ENCODE measurements around the gene TTC16.

The TTC16 gene

DNA sequence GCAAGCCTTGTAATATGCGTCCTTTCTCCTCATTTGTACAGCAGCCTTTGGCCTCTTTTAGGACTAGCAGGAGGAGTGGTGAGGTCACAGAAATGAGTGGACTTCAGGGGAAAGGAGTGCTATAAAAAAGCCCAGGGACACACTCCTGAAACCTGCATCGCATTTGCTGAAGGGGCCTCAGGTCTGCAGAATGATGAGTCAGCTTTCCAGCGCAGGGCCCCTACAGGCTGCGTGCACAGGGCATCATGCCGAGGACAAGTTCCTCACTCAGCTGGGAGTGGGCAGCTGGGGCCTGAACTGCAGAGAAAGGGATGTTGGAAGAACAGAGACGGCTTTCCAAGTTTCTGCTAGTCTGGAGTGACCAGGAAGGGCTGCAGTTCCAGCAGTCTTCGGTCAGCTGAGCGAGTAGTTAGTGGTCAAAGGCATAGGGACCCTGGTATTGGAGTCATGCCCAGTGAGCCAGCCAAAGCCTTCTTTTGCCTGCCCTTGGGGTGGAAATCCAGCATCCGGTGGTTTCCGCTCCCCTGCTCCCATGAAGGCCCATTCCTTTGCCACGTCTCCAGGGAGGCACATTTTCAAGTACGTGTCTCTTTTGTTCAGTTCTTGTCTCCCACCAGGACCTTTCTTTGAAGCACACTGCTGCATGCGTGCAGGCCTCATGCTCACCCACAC is 26.4 kb upstream of the TTC16 start:
- TF ChIP-seq, protein P1, sequence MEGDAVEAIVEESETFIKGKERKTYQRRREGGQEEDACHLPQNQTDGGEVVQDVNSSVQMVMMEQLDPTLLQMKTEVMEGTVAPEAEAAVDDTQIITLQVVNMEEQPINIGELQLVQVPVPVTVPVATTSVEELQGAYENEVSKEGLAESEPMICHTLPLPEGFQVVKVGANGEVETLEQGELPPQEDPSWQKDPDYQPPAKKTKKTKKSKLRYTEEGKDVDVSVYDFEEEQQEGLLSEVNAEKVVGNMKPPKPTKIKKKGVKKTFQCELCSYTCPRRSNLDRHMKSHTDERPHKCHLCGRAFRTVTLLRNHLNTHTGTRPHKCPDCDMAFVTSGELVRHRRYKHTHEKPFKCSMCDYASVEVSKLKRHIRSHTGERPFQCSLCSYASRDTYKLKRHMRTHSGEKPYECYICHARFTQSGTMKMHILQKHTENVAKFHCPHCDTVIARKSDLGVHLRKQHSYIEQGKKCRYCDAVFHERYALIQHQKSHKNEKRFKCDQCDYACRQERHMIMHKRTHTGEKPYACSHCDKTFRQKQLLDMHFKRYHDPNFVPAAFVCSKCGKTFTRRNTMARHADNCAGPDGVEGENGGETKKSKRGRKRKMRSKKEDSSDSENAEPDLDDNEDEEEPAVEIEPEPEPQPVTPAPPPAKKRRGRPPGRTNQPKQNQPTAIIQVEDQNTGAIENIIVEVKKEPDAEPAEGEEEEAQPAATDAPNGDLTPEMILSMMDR (IDR thresholded peaks at IDR 0.05; ENCODE audit: borderline replicate concordance, control extremely low read depth, extremely low read depth, insufficient read depth, missing control alignments): no peak
- in situ Hi-C loops (cut with MboI; ENCODE audit: low sequenced_read_pairs, unreplicated experiment): no loop called here
- no peak for DNase-seq (ENCODE audit: low spot score)

DNA sequence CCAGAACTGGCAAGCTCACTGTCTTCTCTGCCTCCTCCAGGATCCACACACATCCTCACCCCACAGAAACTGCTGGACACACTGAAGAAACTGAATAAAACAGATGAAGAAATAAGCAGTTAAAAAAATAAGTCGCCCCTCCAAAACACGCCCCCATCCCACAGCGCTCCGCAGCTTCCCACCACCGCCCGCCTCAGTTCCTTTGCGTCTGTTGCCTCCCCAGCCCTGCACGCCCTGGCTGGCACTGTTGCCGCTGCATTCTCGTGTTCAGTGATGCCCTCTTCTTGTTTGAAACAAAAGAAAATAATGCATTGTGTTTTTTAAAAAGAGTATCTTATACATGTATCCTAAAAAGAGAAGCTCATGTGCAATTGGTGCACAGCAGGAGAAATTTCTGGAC is 25.1 kb upstream of the TTC16 start:
- TF ChIP-seq, protein P1 (IDR thresholded peaks at IDR 0.05; ENCODE audit: borderline replicate concordance, control extremely low read depth, extremely low read depth, insufficient read depth, missing control alignments): no peak
- in situ Hi-C loops (cut with MboI; ENCODE audit: low sequenced_read_pairs, unreplicated experiment): no loop called here
- DNase-seq (ENCODE audit: low spot score): no peak

DNA sequence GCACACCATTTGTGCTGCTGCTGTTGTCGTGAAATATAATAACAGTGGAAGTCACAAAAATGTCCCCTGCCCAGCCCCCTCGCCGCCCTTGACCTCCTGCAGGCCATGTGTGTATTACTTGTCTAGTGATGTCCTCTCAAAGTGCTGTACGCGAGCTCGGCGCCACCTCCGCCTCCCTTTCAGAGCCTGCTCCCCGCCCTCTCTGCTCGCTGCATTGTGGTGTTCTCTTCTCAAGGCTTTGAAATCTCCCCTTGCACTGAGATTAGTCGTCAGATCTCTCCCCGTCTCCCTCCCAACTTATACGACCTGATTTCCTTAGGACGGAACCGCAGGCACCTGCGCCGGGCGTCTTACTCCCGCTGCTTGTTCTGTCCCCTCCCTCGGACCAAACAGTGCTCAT is 23.8 kb upstream of the TTC16 start:
- in situ Hi-C loops (cut with MboI; ENCODE audit: low sequenced_read_pairs, unreplicated experiment): no loop called here
- DNase-seq (ENCODE audit: low spot score): no peak
- TF ChIP-seq, protein P1 (IDR thresholded peaks at IDR 0.05; ENCODE audit: borderline replicate concordance, control extremely low read depth, extremely low read depth, insufficient read depth, missing control alignments): no peak

DNA sequence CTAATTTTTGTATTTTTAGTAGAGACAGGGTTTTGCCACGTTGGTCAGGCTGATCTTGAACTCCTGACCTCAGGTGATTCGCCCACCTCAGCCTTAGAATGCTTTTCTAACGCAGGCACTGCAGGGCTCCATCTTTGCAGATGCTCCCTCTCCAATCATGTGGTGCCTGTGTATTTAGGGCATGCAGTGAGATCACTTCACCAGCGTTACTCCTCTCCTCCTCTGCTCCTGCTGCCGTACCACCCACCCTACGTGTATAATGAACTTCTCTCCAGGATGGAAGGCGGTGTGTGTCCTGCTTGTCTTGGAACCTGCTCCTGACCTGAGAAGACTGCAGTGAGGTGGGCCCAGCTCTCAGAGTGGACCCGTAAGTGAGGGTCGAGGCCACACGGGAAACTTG is 22.7 kb upstream of the TTC16 start:
- TF ChIP-seq, protein P1 (IDR thresholded peaks at IDR 0.05; ENCODE audit: borderline replicate concordance, control extremely low read depth, extremely low read depth, insufficient read depth, missing control alignments): no peak
- in situ Hi-C loops (cut with MboI; ENCODE audit: low sequenced_read_pairs, unreplicated experiment): no loop called here
- no peak for DNase-seq (ENCODE audit: low spot score)

DNA sequence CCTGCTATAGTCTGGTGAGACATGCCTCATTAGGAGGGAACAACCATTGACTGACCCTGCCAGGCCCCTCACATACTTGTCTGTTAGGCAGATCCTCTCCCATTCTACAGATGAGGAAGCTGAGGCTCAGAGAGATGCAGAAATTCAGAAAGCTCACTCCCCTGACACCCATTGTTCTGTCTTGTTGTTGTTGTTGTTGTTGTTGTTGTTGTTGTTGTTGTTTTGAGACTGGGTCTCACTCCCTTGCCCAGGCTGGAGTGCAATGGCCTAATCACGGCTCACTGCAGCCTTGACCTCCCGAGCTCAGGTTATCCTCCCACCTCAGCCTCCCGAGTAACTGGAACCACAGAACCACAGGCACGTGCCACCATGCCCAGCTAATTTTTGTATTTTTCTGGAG is 22.2 kb upstream of the TTC16 start:
- in situ Hi-C loops (cut with MboI; ENCODE audit: low sequenced_read_pairs, unreplicated experiment): no loop called here
- TF ChIP-seq, protein P1 (IDR thresholded peaks at IDR 0.05; ENCODE audit: borderline replicate concordance, control extremely low read depth, extremely low read depth, insufficient read depth, missing control alignments): no peak
- DNase-seq (ENCODE audit: low spot score): no peak

DNA sequence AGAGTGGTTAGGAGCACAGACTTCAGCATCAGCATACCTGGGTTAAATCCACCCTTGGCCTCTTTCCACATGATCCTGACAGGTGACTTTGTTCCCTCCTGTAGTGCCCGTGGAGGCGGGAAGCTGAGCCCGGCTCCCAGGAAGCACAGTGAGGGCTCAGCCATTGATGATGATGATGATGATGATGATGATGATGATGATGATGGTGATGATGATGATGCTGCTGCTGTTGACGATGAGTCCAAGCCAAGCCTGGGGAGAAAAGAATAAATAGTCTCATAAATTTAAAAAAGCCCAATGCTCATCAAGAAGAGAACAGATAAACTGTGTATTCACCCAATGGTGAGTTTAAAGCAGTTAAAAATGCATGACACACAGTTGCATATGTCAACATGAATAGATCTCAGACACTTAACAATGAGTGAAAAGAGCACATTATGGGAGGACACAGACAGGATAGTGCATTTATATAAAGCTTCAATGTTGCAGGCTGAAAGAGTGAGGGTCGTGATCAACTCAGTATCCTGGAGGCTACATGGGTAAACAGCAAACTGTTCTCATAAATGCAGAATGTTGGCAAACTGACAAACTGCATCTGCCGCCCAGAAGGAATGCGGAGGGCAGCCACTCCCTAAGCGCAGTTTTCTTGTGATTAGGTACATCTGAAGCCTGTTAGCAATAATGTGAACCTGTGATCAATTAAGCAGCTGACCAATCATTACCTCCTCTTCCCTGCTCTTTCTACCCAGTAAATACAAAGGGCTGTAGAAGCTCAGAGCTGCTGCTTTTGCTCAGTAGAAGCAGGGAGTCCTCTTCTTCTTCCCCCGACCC is 20.8 kb upstream of the TTC16 start:
- in situ Hi-C loops (cut with MboI; ENCODE audit: low sequenced_read_pairs, unreplicated experiment): no loop called here
- no peak for DNase-seq (ENCODE audit: low spot score)
- TF ChIP-seq, protein P1 (IDR thresholded peaks at IDR 0.05; ENCODE audit: borderline replicate concordance, control extremely low read depth, extremely low read depth, insufficient read depth, missing control alignments): no peak
